Measurements from ENCODE around the gene GABBR2. TPM values are rescaled to one million over a fixed set of nuclear protein-coding genes. Genes with fewer than 3 reads are reported as not detected.

GABBR2 gene
- total and polyA plus RNA-seq, 9 of the 15 experiments (the other 6 are each of a cell fraction or from before 2014, with no cell fraction given): 0.15 to 1.9 (median 0.32) TPM

GRCh38 chr9:98724810-98725530, 16.2 kb upstream of the GABBR2 start:
- CTCF ChIA-PET (ENCODE audit: low intra/inter-chr PET ratio): no interaction called here
- WGBS (ENCODE audit: insufficient coverage, low coverage, missing lambda C conversion rate): 0% methylated on average over 5 of the region's 5 CpGs
- TF ChIP-seq ZNF436 (CRISPR knock-in tag; IDR thresholded peaks at IDR 0.05) (no peak), ZNF408 (CRISPR knock-in tag; IDR thresholded peaks at IDR 0.05; ENCODE audit: low read depth) (no peak), BRCA1 (IDR thresholded peaks at IDR 0.05) (no peak), BRCA1 (CRISPR knock-in tag; IDR thresholded peaks at IDR 0.05) (no peak), BCOR (IDR thresholded peaks at IDR 0.05) (peak; percentile 65; the same call in 1 of the 2 replicates), ETV6 (IDR thresholded peaks at IDR 0.05; ENCODE audit: borderline replicate concordance in 1 of 2, low read depth in 2 of 2, low read length in 1 of 2) (no peak), ETV6 (CRISPR knock-in tag; IDR thresholded peaks at IDR 0.05; ENCODE audit: borderline replicate concordance) (no peak), GATA2 (CRISPR knock-in tag; IDR thresholded peaks at IDR 0.05) (no peak), ZNF584 (CRISPR knock-in tag; IDR thresholded peaks at IDR 0.05; ENCODE audit: low read depth) (no peak), ZKSCAN1 (IDR thresholded peaks at IDR 0.05; ENCODE audit: low read depth, low read length) (peak; percentile 70), JUN (IDR thresholded peaks at IDR 0.05; ENCODE audit: borderline replicate concordance, low read depth, low read length) (no peak), JUN (CRISPR knock-in tag; IDR thresholded peaks at IDR 0.05; ENCODE audit: borderline replicate concordance) (no peak), ZNF778 (CRISPR knock-in tag; IDR thresholded peaks at IDR 0.05) (no peak), CEBPG (CRISPR knock-in tag; IDR thresholded peaks at IDR 0.05) (no peak), CEBPG (tag; conservative IDR thresholded peaks at IDR 0.05 in 1 of 2, IDR thresholded peaks at IDR 0.05 in 1 of 2) (no peak), ZFP30 (CRISPR knock-in tag; IDR thresholded peaks at IDR 0.05; ENCODE audit: borderline replicate concordance) (no peak), EHMT2 (IDR thresholded peaks at IDR 0.05) (no peak), KDM1A (IDR thresholded peaks at IDR 0.05) (0 out of 4 replicates have a peak, but pooled peaks of 1 of the 2 experiments have one; percentile 32), ZFP36 (IDR thresholded peaks at IDR 0.05; ENCODE audit: low read depth, low read length, partially characterized antibody) (peak; percentile 30), RBM25 (IDR thresholded peaks at IDR 0.05; ENCODE audit: low read depth, low read length, severe bottlenecking) (peak; percentile 92)
- TF ChIP-seq, protein P1, sequence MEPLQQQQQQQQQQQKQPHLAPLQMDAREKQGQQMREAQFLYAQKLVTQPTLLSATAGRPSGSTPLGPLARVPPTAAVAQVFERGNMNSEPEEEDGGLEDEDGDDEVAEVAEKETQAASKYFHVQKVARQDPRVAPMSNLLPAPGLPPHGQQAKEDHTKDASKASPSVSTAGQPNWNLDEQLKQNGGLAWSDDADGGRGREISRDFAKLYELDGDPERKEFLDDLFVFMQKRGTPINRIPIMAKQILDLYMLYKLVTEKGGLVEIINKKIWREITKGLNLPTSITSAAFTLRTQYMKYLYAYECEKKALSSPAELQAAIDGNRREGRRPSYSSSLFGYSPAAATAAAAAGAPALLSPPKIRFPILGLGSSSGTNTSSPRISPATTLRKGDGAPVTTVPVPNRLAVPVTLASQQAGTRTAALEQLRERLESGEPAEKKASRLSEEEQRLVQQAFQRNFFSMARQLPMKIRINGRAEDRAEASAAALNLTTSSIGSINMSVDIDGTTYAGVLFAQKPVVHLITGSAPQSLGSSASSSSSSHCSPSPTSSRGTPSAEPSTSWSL (CRISPR knock-in tag; IDR thresholded peaks at IDR 0.05; ENCODE audit: borderline replicate concordance): no peak
- TF ChIP-seq, protein P2, sequence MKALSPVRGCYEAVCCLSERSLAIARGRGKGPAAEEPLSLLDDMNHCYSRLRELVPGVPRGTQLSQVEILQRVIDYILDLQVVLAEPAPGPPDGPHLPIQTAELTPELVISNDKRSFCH (CRISPR knock-in tag; IDR thresholded peaks at IDR 0.05): no peak
- TF ChIP-seq, protein P2 (tag; IDR thresholded peaks at IDR 0.05): no peak

More at GRCh38 chr9:98724810-98725530, 16.2 kb upstream of the GABBR2 start:
- H3K79me2 ChIP-seq (ENCODE audit: control insufficient read depth, insufficient read depth, low read length): no peaks in the 10 kb centered on the region
- H2AFZ ChIP-seq (ENCODE audit: low read depth, low read length): no peak overlapping the region
- H3K36me3 ChIP-seq (ENCODE audit: control insufficient read depth, insufficient read depth, low read length): no peaks in the 10 kb centered on the region
- H3K9me1 ChIP-seq (ENCODE audit: control insufficient read depth, insufficient read depth, low read length): no peaks in the 10 kb centered on the region
- BruUV-seq (replicated peaks): no TSS peak
- no peak overlapping the region for H3K4me3 ChIP-seq
- no peaks in the 10 kb centered on the region for H3K9me3 ChIP-seq (replicated peaks; ENCODE audit: control insufficient read depth, insufficient read depth, low read depth, low read length)
- H4K20me1 ChIP-seq (replicated peaks; ENCODE audit: control insufficient read depth, insufficient read depth, low read length): 0 out of 2 replicates have a peak, but pooled peaks cover 6% of the 10 kb centered on the region
- H3K9ac ChIP-seq (ENCODE audit: insufficient read depth in 1 of 2, low read depth in 2 of 2, low read length in 2 of 2): no peak overlapping the region
- H3K27ac ChIP-seq (ENCODE audit: extremely low read depth, low read depth, low read length): no peak overlapping the region
- peaks cover 18 to 30% of the 10 kb centered on the region in 2 experiments for H3K27me3 ChIP-seq (ENCODE audit: control insufficient read depth in 2 of 2, insufficient read depth in 2 of 2, low read length in 2 of 2)
- no peak for DNase-seq (ENCODE audit: extremely low read depth in 1 of 4, low spot score in 3 of 4)
- intact Hi-C loops (cut with micrococcal nuclease): no loop called here
- FAIRE-seq: no peak
- peaks cover 0 to 5% of the 10 kb centered on the region in 2 experiments; a peak in 2 of 5 replicates for H3K4me1 ChIP-seq (replicated peaks in 1 of 2; ENCODE audit: control insufficient read depth in 2 of 2, insufficient read depth in 2 of 2, low read length in 2 of 2)
- no peak overlapping the region for H3K4me2 ChIP-seq (ENCODE audit: insufficient read depth, low read length)
- POLR2A ChIA-PET: interaction anchor here (0.6 to 1.2 kb wide), 3 partner anchors 12 to 440 kb away, joined by 3 to 4 read pairs (median 3); no protein-coding TSS in a partner anchor
- in situ Hi-C loops (cut with MboI): no loop called here
- ATAC-seq: no peak

Data from K562 (cell line).